ENCODE measurements around the gene ARF4. TPM values are rescaled to one million over a fixed set of nuclear protein-coding genes. Genes with fewer than 3 reads are reported as not detected.

The ARF4 gene
- total RNA-seq, 1 donor from 2014 or later: 122 TPM

DNA sequence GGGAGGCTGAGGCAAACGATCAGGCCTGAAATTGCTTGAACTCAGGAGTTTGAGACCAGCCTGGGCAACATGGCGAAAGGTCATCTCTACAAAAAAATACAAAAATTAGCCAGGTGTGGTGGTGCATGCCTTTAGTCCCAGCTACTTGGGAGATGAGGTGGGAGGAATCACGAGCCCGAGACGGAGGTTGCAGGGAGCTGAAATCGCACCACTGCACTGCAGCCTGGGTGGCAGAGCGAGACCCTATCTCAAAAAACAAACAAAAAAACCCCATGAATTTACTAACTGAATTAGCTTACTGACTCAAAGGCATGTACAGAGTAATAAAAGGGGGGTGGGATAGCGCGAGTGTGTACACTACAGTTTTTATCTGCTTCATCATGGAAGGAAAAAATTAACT, 19.3 kb downstream of the ARF4 start:
- DNase-seq: no peak

DNA sequence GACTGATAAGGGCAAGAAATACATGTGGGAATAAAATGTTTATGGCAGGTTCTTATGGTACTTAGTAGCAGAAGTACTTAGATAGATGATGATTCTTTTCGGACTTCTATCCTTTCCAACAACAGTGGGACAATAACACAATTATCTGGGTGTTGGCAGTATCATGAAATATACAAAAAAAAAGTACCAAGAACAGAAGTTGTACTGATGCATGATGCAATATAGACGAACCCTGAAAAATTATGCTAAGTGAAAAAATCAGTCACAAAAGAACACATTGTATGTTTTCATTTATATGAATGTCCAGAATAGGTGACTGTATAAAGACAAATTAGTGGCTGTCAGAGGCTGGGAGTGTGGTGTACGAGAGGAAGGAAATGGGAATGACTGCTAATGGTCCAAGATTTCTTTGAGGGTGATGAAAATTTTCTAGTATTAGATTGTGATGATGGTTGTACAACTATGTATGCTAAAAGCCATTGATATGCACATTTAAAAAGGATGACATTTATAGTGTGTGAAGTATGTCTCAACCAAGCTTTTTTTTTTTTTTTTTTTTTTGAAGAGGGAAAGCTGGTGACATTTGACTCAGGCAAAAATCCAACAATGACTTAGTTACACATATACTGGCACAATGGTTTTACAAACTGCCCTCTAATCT, 21.0 kb downstream of the ARF4 start:
- DNase-seq: no peak

DNA sequence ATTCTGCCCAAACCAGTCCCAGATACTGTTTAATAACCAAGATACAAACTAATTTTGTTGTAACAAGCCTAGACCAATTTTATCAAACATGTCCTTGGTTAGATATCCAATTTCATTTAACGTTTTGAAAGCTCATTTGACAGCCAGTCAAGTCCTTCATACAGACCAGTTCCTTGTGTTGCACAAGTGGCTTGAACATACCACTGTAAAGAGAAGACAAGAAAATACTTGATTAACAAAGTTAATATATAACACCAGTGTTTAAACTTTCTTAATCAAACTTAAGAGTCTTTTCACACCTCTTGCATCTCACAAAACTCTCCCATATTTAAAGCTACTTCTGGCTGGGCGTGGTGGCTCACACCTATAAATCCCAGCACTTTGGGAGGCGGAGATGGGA, 25.0 kb downstream of the ARF4 start:
- DNase-seq: no peak

DNA sequence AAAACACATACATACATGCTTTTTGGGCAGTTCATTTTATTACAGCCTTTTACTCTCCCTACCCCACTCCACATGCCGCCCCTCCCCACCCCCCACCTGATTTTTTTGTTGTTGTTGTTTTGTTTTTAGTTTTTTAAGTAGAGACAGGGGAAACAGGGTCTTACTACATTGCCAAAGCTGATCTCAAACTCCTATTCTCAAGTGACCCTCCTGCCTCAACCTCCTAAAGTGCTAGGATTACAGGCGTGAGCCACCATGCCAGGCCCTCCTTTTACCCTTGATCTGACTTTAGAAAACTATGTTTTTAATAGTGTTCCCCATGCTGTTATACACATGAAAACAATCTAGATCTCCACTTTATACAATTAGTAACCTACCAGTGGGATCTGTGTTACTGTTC, 26.3 kb downstream of the ARF4 start:
- no peak for DNase-seq

DNA sequence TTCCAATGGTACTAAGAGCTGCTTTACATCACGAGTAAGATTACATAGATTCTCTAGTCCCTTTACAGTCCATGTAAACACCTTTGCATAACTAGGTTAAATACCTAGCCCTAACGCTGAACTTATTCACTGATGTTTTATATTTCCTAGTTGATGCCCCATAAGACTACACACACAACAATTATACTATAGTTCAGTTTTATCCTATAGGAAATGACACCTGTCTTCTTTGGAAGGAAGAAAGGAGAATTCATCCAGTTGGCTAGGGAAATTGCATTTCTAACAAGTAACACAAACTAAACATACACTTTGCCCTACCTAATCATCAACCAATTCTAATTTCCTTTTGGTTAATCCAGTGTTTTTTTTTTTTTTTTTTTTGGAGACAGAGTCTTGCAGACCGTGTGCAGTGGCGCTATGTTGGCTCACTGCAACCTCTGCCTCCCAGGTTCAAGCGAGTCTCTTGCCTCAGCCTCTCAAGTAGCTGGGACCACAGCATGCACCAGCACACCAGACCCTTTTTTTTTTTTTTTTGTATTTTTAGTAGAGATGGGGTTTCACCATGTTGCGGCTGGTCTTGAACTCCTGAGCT, 27.2 kb downstream of the ARF4 start:
- no peak for DNase-seq

DNA sequence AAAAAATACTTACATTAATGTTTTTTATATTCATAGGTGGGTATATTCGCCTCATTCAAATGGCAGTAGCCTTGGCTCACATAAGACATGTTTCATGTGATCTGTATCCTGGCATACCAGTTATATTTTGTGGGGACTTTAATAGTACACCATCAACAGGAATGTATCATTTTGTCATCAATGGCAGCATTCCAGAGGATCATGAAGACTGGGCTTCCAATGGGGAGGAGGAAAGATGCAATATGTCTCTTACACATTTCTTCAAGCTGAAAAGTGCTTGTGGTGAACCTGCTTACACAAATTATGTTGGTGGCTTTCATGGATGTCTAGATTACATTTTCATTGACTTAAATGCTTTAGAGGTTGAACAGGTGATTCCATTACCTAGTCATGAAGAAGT, 37.6 kb downstream of the ARF4 start:
- DNase-seq: no peak

DNA sequence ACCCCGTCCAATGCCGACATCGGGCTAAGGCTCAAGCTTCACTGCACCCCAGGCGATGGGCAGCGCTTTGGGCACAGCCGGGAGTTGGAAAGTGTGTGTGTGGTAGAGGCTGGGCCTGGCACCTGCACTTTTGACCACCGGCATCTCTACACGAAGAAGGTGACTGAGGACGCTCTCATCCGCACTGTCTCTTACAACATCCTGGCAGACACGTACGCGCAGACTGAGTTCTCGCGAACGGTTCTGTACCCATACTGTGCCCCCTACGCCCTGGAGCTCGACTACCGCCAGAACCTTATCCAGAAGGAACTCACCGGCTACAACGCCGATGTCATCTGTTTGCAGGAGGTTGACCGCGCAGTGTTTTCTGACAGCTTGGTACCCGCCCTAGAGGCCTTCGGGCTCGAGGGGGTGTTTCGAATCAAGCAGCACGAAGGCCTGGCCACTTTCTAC, 40.0 kb downstream of the ARF4 start:
- peak; percentile 64 for DNase-seq

DNA sequence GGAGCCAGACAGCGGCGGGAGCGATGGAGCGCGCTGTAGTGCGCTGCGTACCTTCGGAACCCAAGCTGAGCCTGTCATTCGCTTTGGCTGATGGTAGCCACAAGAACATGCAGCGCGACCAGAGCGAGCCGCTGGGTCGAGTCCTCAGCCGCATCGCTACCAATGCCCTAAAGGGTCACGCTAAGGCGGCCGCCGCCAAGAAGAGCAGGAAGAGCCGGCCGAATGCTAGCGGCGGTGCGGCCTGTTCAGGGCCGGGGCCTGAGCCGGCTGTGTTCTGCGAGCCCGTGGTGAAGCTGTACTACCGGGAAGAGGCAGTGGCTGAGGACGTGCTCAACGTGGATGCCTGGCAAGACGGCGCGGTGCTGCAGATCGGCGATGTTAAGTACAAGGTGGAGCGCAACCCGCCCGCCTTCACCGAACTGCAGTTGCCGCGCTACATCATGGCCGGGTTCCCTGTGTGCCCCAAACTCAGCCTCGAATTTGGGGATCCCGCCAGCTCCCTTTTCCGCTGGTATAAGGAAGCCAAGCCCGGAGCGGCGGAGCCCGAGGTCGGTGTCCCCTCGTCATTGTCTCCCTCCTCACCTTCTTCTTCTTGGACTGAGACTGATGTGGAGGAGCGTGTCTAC, 40.6 kb downstream of the ARF4 start:
- peak; percentile 56 for DNase-seq

DNA sequence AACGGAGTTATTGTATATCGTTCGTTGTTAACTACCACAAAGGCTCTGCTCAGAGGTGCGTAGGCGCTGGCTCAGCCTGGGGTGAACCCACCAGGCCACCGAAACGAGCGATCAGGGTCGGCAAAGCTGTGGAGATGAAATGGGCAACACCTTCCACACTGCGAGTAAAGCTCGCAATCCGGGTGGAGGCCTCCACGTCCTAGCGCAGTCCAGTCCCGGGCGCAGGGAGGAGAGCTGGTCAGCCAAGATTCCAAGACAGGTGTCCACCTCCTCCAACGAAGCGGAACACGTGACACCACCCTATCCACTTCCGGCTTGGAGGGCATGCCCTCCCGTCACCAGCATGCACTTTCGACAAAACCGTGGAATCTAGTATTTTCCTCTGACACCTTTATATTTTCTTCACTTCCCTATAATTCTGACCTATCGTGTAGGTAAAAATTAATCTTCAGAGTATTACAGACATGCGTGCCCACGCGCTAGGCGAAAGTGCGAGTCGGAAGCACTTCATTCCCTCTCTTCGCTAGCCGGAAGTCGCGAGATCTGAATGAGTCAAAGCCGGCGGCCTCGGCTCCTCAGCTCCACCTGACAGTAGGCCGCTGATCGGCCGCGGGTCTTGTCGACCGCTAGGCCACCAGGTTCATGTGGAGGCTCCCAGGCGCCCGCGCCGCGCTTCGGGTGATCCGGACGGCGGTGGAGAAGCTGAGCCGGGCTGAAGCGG, 41.2 kb downstream of the ARF4 start, which contains the start of gene PDE12:
PDE12 (plus strand) TSS at position 537 of the 721 bp plus-strand sequence; CDS start at position 643, 106 bp downstream.
- DNase-seq: peak; percentile 92

DNA sequence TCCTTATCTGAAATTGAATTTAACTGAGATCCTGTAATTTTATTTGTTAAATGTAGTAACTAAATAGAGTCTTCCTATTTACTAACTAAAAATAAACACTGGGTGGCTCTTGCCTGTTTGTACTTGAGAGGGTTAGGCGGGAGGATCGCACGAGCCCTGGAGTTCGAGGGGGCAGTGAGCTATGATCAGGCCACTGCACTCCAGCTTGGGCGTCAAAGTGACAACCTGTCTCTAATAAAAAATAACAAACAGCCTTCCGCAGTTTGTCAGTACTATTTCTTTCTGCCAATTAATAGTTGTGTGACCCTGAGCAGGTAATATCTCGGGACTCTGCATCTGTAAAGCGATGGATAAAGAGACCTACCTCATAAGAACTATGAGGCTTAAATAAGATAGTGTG, 41.8 kb downstream of the ARF4 start:
- no peak for DNase-seq

DNA sequence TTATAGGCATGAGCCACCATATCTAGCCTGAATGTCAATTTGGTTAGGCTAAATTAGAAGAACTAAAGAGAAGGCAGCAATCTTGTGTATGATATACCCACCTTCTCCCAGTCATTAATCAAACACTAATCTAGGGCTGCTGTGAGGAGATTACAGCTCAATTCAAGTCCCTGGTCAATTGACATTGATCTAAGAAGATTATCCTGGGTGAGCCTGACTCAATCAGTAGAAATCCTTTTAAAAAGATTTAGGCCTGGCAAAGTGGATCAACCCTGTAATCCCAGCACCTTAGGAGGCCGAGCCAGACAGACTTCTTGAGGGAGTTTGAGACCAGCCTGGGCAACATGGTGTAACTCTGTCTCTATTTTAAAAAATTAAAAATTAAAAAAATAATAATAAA, 50.5 kb downstream of the ARF4 start:
- DNase-seq: no peak

DNA sequence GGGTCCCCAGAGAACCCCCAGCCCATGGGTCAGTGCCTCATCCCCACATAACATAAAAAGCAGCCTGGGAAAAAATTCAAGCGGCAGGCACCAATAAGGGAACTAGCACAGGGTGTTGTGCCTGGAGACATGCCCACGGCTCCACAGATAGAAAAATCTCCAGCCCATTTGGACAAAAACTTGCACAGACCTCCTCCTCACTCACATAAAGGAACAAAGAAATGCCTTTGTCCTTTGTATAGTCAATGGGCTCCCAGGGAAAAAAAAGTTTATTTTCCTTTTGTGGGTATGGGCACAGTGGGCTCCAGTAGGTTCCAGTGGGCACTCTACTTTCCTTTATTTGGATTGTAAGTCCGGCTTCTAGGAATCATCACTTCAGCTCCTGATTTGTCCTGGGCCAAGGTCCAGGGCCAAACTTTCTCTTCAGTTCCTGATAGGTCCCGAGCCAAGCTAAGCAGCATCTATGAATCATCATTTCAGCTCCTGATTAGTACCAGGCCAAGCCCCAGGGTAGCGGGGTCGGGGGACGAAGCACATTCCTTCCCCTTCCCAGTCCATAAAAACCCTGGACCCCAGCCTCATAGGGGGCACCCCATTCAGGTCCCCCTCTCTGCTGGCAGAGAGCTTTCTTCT, 51.4 kb downstream of the ARF4 start:
- DNase-seq: no peak

DNA sequence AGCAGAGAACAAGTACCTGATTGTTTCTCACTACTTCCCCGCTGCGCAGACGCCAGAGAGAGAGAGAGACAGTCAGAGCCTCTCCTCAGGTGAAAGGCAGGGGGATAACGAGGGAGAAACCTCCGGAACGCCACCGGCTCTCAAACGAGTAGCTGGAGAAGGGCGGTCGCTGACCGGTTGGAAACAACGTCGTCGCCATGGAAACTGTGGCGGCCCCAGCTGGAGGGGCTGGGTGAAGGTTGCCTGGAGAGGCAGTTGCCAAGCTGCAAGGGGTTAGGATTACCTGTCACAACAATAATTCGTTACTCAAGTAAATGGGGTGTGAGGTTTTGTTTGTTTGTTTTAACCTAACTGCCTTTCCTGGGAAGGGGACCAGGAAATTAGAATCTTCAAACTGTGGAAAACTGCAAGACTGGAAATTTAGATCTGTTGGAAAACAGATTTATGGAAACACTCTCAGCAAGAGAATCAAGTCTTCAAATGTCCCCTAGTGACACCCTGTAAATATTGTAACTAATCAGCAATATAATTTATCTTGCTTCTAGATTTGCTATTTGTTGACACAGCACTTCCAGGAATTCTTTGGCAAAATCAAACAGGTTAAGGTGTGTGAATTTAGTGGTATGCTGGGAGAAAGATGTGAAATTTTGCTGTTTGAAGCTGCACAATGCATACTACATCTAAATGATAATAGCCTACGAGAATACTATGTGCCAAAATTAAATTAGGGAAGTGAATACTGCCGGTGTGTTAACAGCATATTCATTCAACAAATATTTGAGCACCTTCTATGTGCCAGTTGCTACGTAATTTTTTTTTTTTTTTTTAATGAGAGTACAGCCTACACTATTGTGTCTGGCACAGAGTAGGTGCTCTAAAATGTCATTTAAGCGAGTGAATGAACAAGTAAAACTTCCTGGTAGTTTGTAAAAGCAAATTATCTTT, 52.7 kb downstream of the ARF4 start, which contains the start of gene DNAH12:
DNAH12 (minus strand) TSS at position 164 of the 945 bp plus-strand sequence. CDS start 1,474 bp downstream, outside the sequence.
- peak; percentile 67 for DNase-seq

DNA sequence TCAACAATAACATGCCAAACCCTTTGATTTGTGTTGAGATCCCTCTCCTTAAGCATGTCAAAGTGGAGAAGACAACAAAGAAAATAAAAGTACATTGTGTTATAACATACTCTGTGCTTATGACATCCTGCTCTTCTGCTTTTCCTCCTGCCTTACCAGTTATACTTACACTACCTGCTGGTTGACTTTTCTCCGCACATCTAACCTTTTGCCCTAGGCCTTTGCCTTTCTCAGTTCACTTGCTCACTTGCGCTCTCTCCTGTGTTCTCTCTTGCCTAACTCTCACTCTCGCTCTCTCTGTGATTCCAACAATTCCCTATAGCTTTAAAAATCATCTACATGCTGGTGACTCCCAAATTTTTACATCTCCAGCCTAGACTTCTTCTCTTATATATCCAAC, 58.7 kb downstream of the ARF4 start:
- DNase-seq: no peak

DNA sequence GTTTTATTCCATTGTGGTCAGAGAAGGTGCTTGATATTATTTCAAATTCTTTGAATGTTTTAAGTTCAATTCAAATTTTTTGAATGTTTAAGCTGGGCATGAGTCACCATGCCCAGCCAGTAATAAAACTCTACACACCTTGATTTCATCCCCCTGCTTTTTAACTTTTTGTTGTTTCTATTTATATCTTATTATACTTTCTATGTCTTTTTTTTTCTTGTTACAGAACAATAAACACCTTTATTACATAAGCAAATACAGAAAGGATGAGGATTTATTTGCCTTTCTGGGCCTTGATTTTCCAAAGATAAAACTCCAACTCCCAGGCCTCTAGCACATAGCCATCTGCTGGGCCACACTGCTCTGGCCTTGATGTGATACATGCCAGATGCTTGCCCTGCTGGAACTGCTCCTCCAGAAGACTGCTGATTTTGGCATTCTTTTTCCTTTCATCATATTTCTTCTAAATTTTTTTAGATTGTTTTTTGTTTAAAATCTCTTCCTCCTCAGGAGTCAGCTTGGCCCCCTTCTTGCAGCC, 67.0 kb downstream of the ARF4 start:
- no peak for DNase-seq

Other genes starting within 250 kb of the ARF4 start
- gene DNAH12, start 53.0 kb downstream of the ARF4 start, total RNA-seq: under 0.01 and 0.17 TPM in 2 replicates
- 18.4 and 24.9 TPM in 2 replicates for gene PDE12, start 41.1 kb downstream of the ARF4 start, total RNA-seq
- gene DENND6A, start 95.7 kb upstream of the ARF4 start, total RNA-seq: 29.3 and 35.6 TPM in 2 replicates
- 43.2 and 50.0 TPM in 2 replicates for gene SLMAP, start 159.0 kb upstream of the ARF4 start, total RNA-seq